Effector memory CD4-positive, alpha-beta T cell (primary cell): ENCODE results near the gene SMAD3.

Experiments
- DNase-seq, 3 donors: peaks; one replicate each; pipeline ENCODE4 v3.0.0-alpha.2; 2020
- H3K27ac ChIP-seq: 2 replicates; pipeline ENCODE4 v1.7.0; 2013; ENCODE audit warnings: mild to moderate bottlenecking, low read length, moderate library complexity; ENCODE audit not compliant: insufficient read depth, poor library complexity, severe bottlenecking
- H3K27me3 ChIP-seq: replicated peaks from 2 replicates; pipeline ENCODE4 v1.7.0; 2013; ENCODE audit warnings: mild to moderate bottlenecking, low read length; ENCODE audit not compliant: insufficient read depth, control insufficient read depth, poor library complexity, severe bottlenecking
- H3K36me3 ChIP-seq: 2 replicates; pipeline ENCODE4 v1.7.0; 2013; ENCODE audit warnings: mild to moderate bottlenecking, low read length, moderate library complexity; ENCODE audit not compliant: control insufficient read depth, insufficient read depth
- H3K4me1 ChIP-seq: 2 replicates; pipeline ENCODE4 v1.7.0; 2013; ENCODE audit warnings: low read length, mild to moderate bottlenecking; ENCODE audit not compliant: control insufficient read depth, insufficient read depth, poor library complexity, severe bottlenecking
- H3K4me3 ChIP-seq: 2 replicates; pipeline ENCODE4 v1.7.0; 2013; ENCODE audit warnings: low read length, low read depth, mild to moderate bottlenecking; ENCODE audit not compliant: insufficient read depth, poor library complexity, severe bottlenecking
- H3K9me3 ChIP-seq: 2 replicates; pipeline ENCODE4 v1.7.0; 2013; ENCODE audit warnings: mild to moderate bottlenecking, low read length, moderate library complexity; ENCODE audit not compliant: control insufficient read depth

Gene SMAD3

GRCh38 chr15:67127331-67127664 is 61.9 kb downstream of the SMAD3 start:
- Histone ChIP-seq H3K27ac (no peak overlapping the region), H3K4me3 (no peak overlapping the region), H3K36me3 (peaks cover 4% of the 10 kb centered on the region), H3K4me1 (peaks cover 23% of the 10 kb centered on the region), H3K9me3 (no peaks in the 10 kb centered on the region), H3K27me3 (no peaks in the 10 kb centered on the region)
- DNase-seq, result no peak

GRCh38 chr15:67127965-67128364 is 62.6 kb downstream of the SMAD3 start:
- DNase-seq, result no peak
- Histone ChIP-seq H3K27ac (peak overlapping the region; percentile 27), H3K4me1 (peaks cover 28% of the 10 kb centered on the region)

GRCh38 chr15:67130166-67130565 is 64.8 kb downstream of the SMAD3 start:
- no peak for DNase-seq
- Histone ChIP-seq H3K27ac (peak overlapping the region; percentile 2), H3K36me3 (peaks cover 4% of the 10 kb centered on the region), H3K4me1 (peaks cover 45% of the 10 kb centered on the region), H3K4me3 (no peak overlapping the region), H3K9me3 (no peaks in the 10 kb centered on the region), H3K27me3 (no peaks in the 10 kb centered on the region)

More at GRCh38 chr15:67127965-67128364, 62.6 kb downstream of the SMAD3 start:
- no peaks in the 10 kb centered on the region for H3K27me3 ChIP-seq
- peaks cover 4% of the 10 kb centered on the region for H3K36me3 ChIP-seq
- H3K9me3 ChIP-seq, result no peaks in the 10 kb centered on the region
- no peak overlapping the region for H3K4me3 ChIP-seq

GRCh38 chr15:67130673-67131601 is 65.5 kb downstream of the SMAD3 start:
- DNase-seq, result no peak
- Histone ChIP-seq H3K9me3 (no peaks in the 10 kb centered on the region), H3K4me1 (peaks cover 52% of the 10 kb centered on the region), H3K27ac (peak overlapping the region; percentile 92), H3K36me3 (peaks cover 4% of the 10 kb centered on the region), H3K27me3 (no peaks in the 10 kb centered on the region), H3K4me3 (no peak overlapping the region)

GRCh38 chr15:67132276-67132675 is 66.9 kb downstream of the SMAD3 start:
- Histone ChIP-seq H3K4me3 (no peak overlapping the region), H3K4me1 (peaks cover 57% of the 10 kb centered on the region), H3K27ac (peak overlapping the region; percentile 92), H3K27me3 (no peaks in the 10 kb centered on the region), H3K9me3 (no peaks in the 10 kb centered on the region), H3K36me3 (peaks cover 4% of the 10 kb centered on the region)
- DNase-seq, result no peak

GRCh38 chr15:67133026-67133425 is 67.6 kb downstream of the SMAD3 start:
- peak overlapping the region; percentile 92 for H3K27ac ChIP-seq
- no peaks in the 10 kb centered on the region for H3K27me3 ChIP-seq
- H3K4me3 ChIP-seq, result no peak overlapping the region
- peaks cover 4% of the 10 kb centered on the region for H3K36me3 ChIP-seq
- peaks cover 63% of the 10 kb centered on the region for H3K4me1 ChIP-seq
- DNase-seq, result no peak
- H3K9me3 ChIP-seq, result no peaks in the 10 kb centered on the region

- Histone ChIP-seq H3K4me3 (peak overlapping the region; percentile 39), H3K27me3 (no peaks in the 10 kb centered on the region), H3K4me1 (peaks cover 65% of the 10 kb centered on the region), H3K36me3 (peaks cover 4% of the 10 kb centered on the region), H3K9me3 (no peaks in the 10 kb centered on the region), H3K27ac (peak overlapping the region; percentile 92)
- no peak for DNase-seq
Observed at GRCh38 chr15:67133738-67134066, 68.3 kb downstream of the SMAD3 start.

GRCh38 chr15:67134067-67134838 is 68.9 kb downstream of the SMAD3 start:
- Histone ChIP-seq H3K4me3 (peak overlapping the region; percentile 39), H3K4me1 (peaks cover 65% of the 10 kb centered on the region)

GRCh38 chr15:67134871-67135492 is 69.6 kb downstream of the SMAD3 start:
- H3K9me3 ChIP-seq, result no peaks in the 10 kb centered on the region
- peaks cover 65% of the 10 kb centered on the region for H3K4me1 ChIP-seq
- H3K4me3 ChIP-seq, result peak overlapping the region; percentile 39
- H3K36me3 ChIP-seq, result no peaks in the 10 kb centered on the region
- peak overlapping the region; percentile 92 for H3K27ac ChIP-seq
- no peaks in the 10 kb centered on the region for H3K27me3 ChIP-seq
- no peak for DNase-seq

More at GRCh38 chr15:67134067-67134838, 68.9 kb downstream of the SMAD3 start:
- peak; percentile 64 to 70 (median 67) for DNase-seq
- Histone ChIP-seq H3K27me3 (no peaks in the 10 kb centered on the region), H3K9me3 (no peaks in the 10 kb centered on the region), H3K36me3 (no peaks in the 10 kb centered on the region), H3K27ac (peak overlapping the region; percentile 92)
